HG02884 (cell line): Measurements from ENCODE around the gene RPS5.
"Not testable (repeated sequence)": the region's sequence is repeated elsewhere in the genome, so short reads cannot be mapped to it uniquely, and the experiment has no call there.

Experiments used
- ATAC-seq: cut with Tn5 transposase; IDR thresholded peaks from one replicate; pipeline ENCODE4 v1.9.1; 2021; ENCODE audit warnings: mild to moderate bottlenecking, moderate library complexity; ENCODE audit not compliant: unreplicated experiment

The RPS5 gene

DNA sequence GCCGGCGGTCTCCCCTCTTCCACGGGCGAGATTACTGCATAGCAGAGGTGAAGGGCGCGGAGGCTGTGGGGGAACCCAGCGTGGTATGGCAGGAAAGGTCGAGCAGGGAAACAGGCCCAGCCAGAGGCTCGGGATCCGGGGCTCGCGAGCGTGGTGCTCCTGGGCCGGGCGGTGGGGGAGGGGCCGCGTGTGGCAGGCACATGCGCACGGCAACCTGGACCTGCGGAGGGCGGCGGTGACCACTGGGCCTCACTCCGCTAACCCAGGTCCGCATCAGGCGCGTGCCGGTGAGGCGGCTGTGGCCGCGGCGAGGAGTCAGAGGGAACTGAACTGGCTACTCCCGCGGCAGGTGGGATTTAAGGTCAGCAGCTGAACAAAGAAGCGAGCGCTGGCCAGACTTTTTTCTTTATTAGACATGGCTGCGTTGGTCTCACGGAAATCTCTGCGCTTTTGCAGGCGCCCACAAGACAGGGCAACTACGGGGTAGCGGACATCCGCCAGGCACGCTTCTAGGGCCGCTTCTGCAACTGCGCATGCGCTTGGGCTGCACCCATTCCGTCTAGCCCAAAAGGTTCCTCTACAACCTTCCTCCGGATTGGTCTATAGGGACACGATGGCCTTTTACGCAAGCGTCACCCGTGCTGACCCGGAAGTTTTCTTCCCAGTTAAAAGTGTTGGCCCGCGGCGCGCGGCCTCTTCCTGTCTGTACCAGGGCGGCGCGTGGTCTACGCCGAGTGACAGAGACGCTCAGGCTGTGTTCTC lies at the start of gene RPS5:
RPS5 (plus strand) TSS at position 694 of the 762 bp plus-strand sequence. CDS start 869 bp downstream, outside the sequence.
- peak; percentile 76 for ATAC-seq

DNA sequence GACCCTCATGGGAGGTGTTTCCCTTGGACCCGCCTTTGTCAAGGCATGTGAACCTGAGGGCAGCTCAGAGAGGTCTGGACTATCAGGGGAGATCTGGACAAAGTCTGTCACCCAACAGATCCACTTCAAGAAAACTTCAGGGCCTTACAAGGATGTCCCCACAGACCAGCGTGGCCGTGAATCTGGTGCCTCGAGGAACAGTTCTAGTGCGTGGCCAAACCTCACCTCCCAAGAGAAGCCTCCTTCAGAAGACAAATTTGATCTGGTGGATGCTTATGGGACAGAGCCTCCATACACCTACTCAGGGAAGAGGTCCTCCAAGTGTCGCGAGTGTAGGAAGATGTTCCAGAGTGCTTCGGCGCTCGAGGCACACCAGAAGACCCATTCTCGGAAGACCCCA lies 48.7 kb upstream of the RPS5 start:
- no peak for ATAC-seq

GRCh38 chr19:58338825-58339558 lies 48.1 kb upstream of the RPS5 start:
- ATAC-seq: no peak

GRCh38 chr19:58345558-58345957 lies 41.5 kb upstream of the RPS5 start:
- ATAC-seq: no peak

DNA sequence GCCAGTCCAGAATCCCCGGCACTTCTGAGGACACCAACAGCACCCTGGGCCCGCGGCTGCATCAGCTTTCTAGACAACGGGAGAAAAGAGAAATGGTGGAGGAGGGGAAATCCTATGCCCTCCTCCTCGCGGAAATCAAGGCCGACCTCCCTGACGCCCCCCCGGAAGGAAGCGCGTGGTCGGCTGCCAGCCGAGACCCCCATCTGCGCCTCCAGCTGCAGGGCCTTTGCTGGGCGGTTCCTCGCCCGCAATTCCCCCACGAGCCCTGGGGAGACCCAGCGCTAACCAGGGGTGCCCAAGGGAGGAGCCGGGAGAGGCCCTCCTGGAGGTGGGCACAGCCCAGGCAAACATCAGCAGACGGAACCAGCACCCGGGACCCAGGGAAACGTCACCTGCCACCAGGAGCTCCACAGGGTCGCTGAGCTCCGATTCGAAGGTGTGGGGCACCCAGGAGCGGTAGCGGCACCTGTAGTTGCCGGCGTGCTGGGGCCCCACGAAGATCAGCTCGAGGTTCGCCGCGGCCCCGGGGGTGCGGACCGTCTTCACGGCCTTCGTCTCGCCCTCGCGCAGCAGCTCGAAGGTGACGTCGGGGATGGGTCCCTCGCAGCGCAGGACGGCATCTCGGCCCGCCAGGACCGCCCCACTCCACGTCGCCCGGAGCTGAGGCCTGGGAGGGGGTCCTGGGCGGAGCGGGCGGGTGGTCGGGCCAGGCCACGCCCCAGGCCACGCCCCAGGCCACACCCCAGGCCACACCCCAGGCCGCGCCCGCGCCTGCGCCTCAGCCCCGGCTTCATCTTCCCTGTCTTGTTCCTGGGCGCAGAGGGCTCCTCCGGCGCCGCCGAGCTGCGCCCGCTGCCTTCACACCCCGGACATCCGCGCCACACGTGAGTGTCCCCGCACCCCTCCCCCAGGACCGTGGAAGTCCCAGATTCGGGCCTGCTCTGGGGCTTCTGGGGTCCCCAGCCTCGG lies 39.8 kb upstream of the RPS5 start:
- ATAC-seq: peak; percentile 64

- not testable (repeated sequence) for ATAC-seq
These were observed 39.0 kb upstream of the RPS5 start for GRCh38 chr19:58348080-58348479.

- no peak for ATAC-seq
These were observed 37.5 kb upstream of the RPS5 start for GRCh38 chr19:58349590-58349989.

- no peak for ATAC-seq
These were observed 36.8 kb upstream of the RPS5 start for GRCh38 chr19:58350001-58350861.

- ATAC-seq: no peak
These were observed 36.1 kb upstream of the RPS5 start for GRCh38 chr19:58350871-58351557.

- ATAC-seq: no peak
These were observed 35.6 kb upstream of the RPS5 start for GRCh38 chr19:58351558-58351878.

- no peak for ATAC-seq
These were observed 34.9 kb upstream of the RPS5 start for GRCh38 chr19:58351990-58352755.

GRCh38 chr19:58352760-58353671 lies 34.1 kb upstream of the RPS5 start, which contains the start of gene A1BG:
A1BG (minus strand) TSS chr19:58353492; CDS start chr19:58353437, 55 bp downstream.
- ATAC-seq: no peak

DNA sequence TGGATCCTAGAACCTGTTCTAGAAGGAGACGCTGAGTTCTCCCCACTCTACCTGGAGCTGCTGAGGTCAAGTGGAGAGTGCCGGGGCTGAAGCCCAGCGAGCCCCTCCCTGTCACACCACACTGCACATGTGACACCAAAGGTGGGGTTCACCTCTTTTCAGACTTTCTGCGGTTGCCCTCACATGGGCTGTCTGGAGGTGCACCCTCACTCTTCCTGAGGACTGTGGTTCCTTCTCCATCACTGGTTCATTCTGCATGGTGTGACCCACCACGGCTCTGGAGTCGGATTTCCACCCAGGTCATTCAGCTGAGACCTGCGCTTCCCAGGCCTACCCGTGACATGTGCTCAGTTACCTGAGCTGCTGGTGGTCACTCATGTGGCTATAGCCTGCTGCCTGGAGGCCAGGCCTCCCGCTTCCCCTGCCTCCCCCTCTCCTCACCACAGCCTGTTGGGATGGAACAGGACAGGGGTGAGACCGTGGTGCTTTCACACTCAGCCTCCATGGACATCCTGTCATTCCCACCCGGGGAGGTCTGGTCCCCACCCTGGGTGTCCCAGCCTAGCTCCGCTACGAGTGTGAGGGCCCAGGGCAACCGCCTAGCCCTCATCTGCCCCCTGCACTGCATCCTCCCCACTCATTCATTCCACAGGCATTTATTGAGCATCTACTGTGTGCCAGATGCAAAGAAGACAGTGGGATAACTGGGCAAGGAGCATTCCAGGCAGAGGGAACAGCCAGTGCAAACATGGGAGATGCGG lies 33.2 kb upstream of the RPS5 start:
- no peak for ATAC-seq

DNA sequence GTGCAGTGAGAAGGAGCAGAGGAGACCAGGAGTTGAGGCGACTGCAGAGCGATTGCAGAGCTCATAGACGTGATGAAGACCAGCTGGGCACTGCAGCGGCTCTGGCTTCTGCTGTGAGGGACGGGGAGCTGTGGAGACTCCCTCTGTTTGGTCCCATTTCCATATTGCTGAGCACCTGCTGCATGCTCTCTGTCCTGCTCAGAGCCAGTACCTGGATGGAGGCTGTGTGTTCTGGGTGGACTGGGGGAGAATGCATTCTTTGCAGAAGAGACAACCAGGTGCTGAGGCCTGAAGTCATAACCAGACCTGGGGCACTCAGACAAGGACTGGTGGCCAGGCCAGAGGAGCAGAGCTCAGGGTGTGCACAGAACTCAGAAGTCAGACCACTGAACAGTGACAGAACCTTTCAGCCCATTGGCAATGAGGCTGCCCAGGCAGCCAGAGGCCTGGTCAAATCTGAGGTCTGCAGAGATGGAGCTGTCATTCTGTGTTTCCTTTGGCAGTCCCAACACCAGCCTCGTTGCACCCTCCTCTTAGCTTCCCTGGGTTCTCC lies 32.5 kb upstream of the RPS5 start:
- no peak for ATAC-seq

GRCh38 chr19:58355215-58355796 lies 31.8 kb upstream of the RPS5 start:
- no peak for ATAC-seq
